Liver (tissue), 9 donors: Measurements from ENCODE around the gene GALNTL6. TPM values are rescaled to one million over a fixed set of nuclear protein-coding genes. Genes with fewer than 3 reads are reported as not detected.

Source experiments
- DNase-seq: peaks from one replicate; pipeline ENCODE4 v3.0.0-alpha.2; 2017; ENCODE audit warnings: low spot score
- H3K27ac ChIP-seq, 2 donors: one replicate each; pipeline ENCODE4 v1.7.0; 2013; ENCODE audit warnings: inconsistent platforms in 2 of 2, low read length in 2 of 2, control low read depth in 1 of 2, low read depth in 1 of 2, mild to moderate bottlenecking in 1 of 2
- H3K27me3 ChIP-seq, 4 donors: one replicate each; pipeline versions ENCODE4 v1.6.1 to v1.7.0; 2013; ENCODE audit warnings: low read length in 3 of 4, inconsistent platforms in 1 of 4, mild to moderate bottlenecking in 1 of 4, moderate library complexity in 1 of 4; ENCODE audit not compliant: control insufficient read depth in 4 of 4, insufficient read depth in 4 of 4
- H3K36me3 ChIP-seq, 4 donors: one replicate each; pipeline versions ENCODE4 v1.6.1 to v1.7.0; 2013; ENCODE audit warnings: low read length in 3 of 4, mild to moderate bottlenecking in 3 of 4, low read depth in 1 of 4, moderate library complexity in 1 of 4; ENCODE audit not compliant: control insufficient read depth in 4 of 4, insufficient read depth in 3 of 4
- H3K4me1 ChIP-seq, 4 donors: one replicate each; pipeline versions ENCODE4 v1.6.1 to v1.7.0; 2013; ENCODE audit warnings: low read length in 3 of 4, mild to moderate bottlenecking in 3 of 4, moderate library complexity in 1 of 4; ENCODE audit not compliant: control insufficient read depth in 4 of 4, insufficient read depth in 4 of 4
- H3K4me3 ChIP-seq, 3 donors: one replicate each; pipeline versions ENCODE4 v1.6.1 to v1.7.0; 2013; ENCODE audit warnings: low read length in 3 of 3, control low read depth in 1 of 3, low read depth in 1 of 3, mild to moderate bottlenecking in 1 of 3
- H3K9ac ChIP-seq, 2 donors: one replicate each; pipeline ENCODE4 v1.7.0; 2013; ENCODE audit warnings: low read length in 2 of 2, mild to moderate bottlenecking in 2 of 2, moderate library complexity in 2 of 2, control low read depth in 1 of 2, low read depth in 1 of 2
- H3K9me3 ChIP-seq, 4 donors: one replicate each; pipeline versions ENCODE4 v1.6.1 to v1.7.0; 2013; ENCODE audit warnings: low read length in 3 of 4; ENCODE audit not compliant: control insufficient read depth in 4 of 4
- CTCF ChIP-seq: fragments of 150-350 bp; IDR thresholded peaks from 2 replicates; pipeline ENCODE4 v1.5.1; 2017; ENCODE audit warnings: improper control_type of control experiment, low read depth, low read length; ENCODE audit not compliant: missing input control
- EGR1 ChIP-seq, 2 donors: IDR thresholded peaks; 2 replicates each; pipeline ENCODE4 v1.6.1; 2016 to 2018; ENCODE audit warnings: antibody characterized with exemption in 2 of 2, low read depth in 2 of 2
- FOXA1 ChIP-seq: IDR thresholded peaks from 2 replicates; pipeline ENCODE4 v1.6.1; 2016; ENCODE audit warnings: antibody characterized with exemption
- FOXA2 ChIP-seq: IDR thresholded peaks from 2 replicates; pipeline ENCODE4 v1.6.1; 2016; ENCODE audit warnings: antibody characterized with exemption
- GABPA ChIP-seq, 2 donors: IDR thresholded peaks in 1 of 2; conservative IDR thresholded peaks in 1 of 2; 2 replicates each; pipeline ENCODE4 v1.6.1; 2016; ENCODE audit warnings: antibody characterized with exemption in 2 of 2, mild to moderate bottlenecking in 1 of 2, moderate library complexity in 1 of 2
- HNF4G ChIP-seq: IDR thresholded peaks from 2 replicates; pipeline ENCODE4 v1.6.1; 2016; ENCODE audit warnings: antibody characterized with exemption
- NR2F2 ChIP-seq: IDR thresholded peaks from 2 replicates; pipeline ENCODE4 v1.6.1; 2016; ENCODE audit warnings: antibody characterized with exemption
- RAD21 ChIP-seq, 2 donors: IDR thresholded peaks; 2 replicates each; pipeline ENCODE4 v1.6.1; 2016; ENCODE audit warnings: antibody characterized with exemption in 2 of 2, mild to moderate bottlenecking in 2 of 2
- SP1 ChIP-seq: IDR thresholded peaks from 2 replicates; pipeline ENCODE4 v1.6.1; 2018; ENCODE audit warnings: antibody characterized with exemption, mild to moderate bottlenecking
- TAF1 ChIP-seq: conservative IDR thresholded peaks from 2 replicates; pipeline ENCODE4 v1.6.1; 2016; ENCODE audit warnings: antibody characterized with exemption, mild to moderate bottlenecking
- ZBTB33 ChIP-seq: IDR thresholded peaks from 2 replicates; pipeline ENCODE4 v1.6.1; 2016; ENCODE audit warnings: antibody characterized with exemption
- WGBS: extraction: QIAGEN DNeasy Blood & Tissue Kit; methylation state at CpG from one replicate; pipeline ENCODE4 v1.1.7; 2013; 5-methylcytosine and 5-hydroxymethylcytosine counted together
- polyA plus RNA-seq, 2 donors: library from polyadenylated mRNA; stranded (reverse) in 1 of 2; unstranded in 1 of 2; fragments of 200-250 nt in 1 of 2; fragments of >200 nt in 1 of 2; fragmentation: Nextera tagmentation in 1 of 2; extraction: Ambion mirVana in 1 of 2; gene quantifications; one replicate each; pipeline versions ENCODE4 v1.2.1 to v1.2.3, GENCODE V29; 2013 to 2015
- total RNA-seq, 2 donors: library from RNA; depleted of rRNA; stranded (reverse); fragments of >200 nt; gene quantifications; one replicate each; pipeline ENCODE4 v1.2.3, GENCODE V29; 2014
- TF ChIP-seq, protein P1 (sequence below): IDR thresholded peaks from 2 replicates; pipeline ENCODE4 v1.6.1; 2016; ENCODE audit warnings: antibody characterized with exemption
- TF ChIP-seq, protein P2 (sequence below): IDR thresholded peaks from 2 replicates; pipeline ENCODE4 v1.6.1; 2016; ENCODE audit warnings: antibody characterized with exemption
- donor health status: healthy.
- donor health status: healthy.
- donor health status: healthy.
- donor health status: healthy.
- donor health status: healthy.

Gene GALNTL6
- total and polyA plus RNA-seq, 4 donors = 0.06 to 0.08 TPM; not detected in 2

DNA sequence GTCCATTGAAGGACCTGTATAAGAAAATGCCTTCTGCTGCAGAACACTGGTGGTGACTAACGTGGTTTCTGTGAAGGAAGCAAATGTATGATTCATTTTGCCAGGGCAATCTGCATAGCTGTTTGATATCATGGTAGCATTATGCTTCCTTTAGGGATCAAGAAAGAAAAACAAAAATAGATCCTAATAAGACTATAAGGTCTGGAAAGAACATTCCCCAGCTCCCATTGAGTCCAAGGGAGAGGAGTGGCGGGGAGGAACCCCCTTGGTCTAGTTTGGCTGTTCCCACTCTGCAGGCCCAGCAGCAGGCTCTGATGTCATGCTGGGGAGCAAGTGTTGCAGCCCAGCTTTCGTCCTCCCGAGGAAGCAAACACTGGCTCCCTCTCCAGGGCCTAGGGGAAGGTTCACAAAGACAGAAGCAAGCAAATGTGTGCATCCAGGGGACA, 1200.9 kb downstream of the GALNTL6 start (continued):
- no peak for TF ChIP-seq FOXA2

DNA sequence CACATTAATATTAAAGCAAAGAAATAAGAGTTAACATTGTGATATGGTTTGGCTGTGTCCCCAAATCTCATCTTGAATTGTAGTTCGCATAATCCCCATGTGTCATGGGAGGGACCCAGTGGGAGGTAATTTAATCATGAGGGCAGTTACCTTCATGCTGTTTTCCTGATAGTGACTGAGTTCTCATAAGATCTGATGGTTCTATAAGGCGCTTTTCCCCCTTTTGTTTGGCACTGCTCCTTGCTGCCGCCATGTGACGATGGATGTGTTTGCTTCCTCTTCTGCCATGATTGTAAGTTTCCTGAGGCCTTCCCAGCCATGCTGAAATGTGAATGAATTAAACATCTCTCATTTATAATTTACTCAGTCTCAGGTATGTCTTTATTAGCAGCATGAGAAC, 1201.6 kb downstream of the GALNTL6 start:
- H3K27me3 ChIP-seq = no peaks in the 10 kb centered on the region
- 94% methylated on average over 4 of the region's 4 CpGs for WGBS
- no peak overlapping the region for H3K9ac ChIP-seq
- no peaks in the 10 kb centered on the region for H3K9me3 ChIP-seq
- DNase-seq = no peak
- no peak overlapping the region for H3K4me3 ChIP-seq
- H3K27ac ChIP-seq = no peak overlapping the region
- TF ChIP-seq RAD21 (IDR thresholded peaks at IDR 0.05) = no peak
- no peak for TF ChIP-seq NR2F2
- no peak for TF ChIP-seq HNF4G
- TF ChIP-seq EGR1 (IDR thresholded peaks at IDR 0.05; ENCODE audit: low read depth in 2 of 2) = no peak
- TF ChIP-seq CTCF = no peak
- no peak for TF ChIP-seq ZBTB33
- no peaks in the 10 kb centered on the region for H3K36me3 ChIP-seq
- H3K4me1 ChIP-seq = no peaks in the 10 kb centered on the region

- TF ChIP-seq CTCF = no peak
- TF ChIP-seq, protein P1, sequence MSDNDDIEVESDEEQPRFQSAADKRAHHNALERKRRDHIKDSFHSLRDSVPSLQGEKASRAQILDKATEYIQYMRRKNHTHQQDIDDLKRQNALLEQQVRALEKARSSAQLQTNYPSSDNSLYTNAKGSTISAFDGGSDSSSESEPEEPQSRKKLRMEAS = no peak
- no peak for TF ChIP-seq FOXA2
- TF ChIP-seq EGR1 (IDR thresholded peaks at IDR 0.05; ENCODE audit: low read depth in 2 of 2) = no peak
- no peak for TF ChIP-seq FOXA1
- TF ChIP-seq NR2F2 = no peak
- no peak for TF ChIP-seq HNF4G
- no peak for TF ChIP-seq SP1
- TF ChIP-seq RAD21 (IDR thresholded peaks at IDR 0.05) = no peak
- no peak for TF ChIP-seq GABPA (IDR thresholded peaks at IDR 0.05 in 1 of 2, conservative IDR thresholded peaks at IDR 0.05 in 1 of 2)
- TF ChIP-seq TAF1 = no peak
- TF ChIP-seq, protein P2, sequence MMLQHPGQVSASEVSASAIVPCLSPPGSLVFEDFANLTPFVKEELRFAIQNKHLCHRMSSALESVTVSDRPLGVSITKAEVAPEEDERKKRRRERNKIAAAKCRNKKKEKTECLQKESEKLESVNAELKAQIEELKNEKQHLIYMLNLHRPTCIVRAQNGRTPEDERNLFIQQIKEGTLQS = no peak
Measured at GRCh38 chr4:173017802-173018201, 1204.6 kb downstream of the GALNTL6 start.

More at GRCh38 chr4:173017802-173018201, 1204.6 kb downstream of the GALNTL6 start:
- Histone ChIP-seq H3K4me3 (no peak overlapping the region), H3K27ac (no peak overlapping the region), H3K9me3 (no peaks in the 10 kb centered on the region), H3K36me3 (no peaks in the 10 kb centered on the region), H3K27me3 (no peaks in the 10 kb centered on the region), H3K9ac (no peak overlapping the region), H3K4me1 (no peaks in the 10 kb centered on the region)
- no peak for DNase-seq
